A549 (cell line): ENCODE results near the gene PIR.

ENCODE experiments used
- EP300 ChIP-seq, 2 experiments: fragments of >200 bp; sonication (Bioruptor Twin); formaldehyde crosslinking; IDR thresholded peaks; 2 replicates in 1 of 2; 3 replicates in 1 of 2; pipeline ENCODE4 v1.6.1; 2016 to 2017
- HOXB5 ChIP-seq: fragments of 250-450 bp; sonication (Bioruptor Pico); IDR thresholded peaks from 2 replicates; pipeline ENCODE4 v1.5.0; 2020; ENCODE audit warnings: mild to moderate bottlenecking, moderate library complexity
- KDM1A ChIP-seq: fragments of 200-600 bp; sonication (generic); IDR thresholded peaks from 2 replicates; pipeline ENCODE4 v1.6.1; 2016; ENCODE audit warnings: low read depth, mild to moderate bottlenecking
- NR3C1 ChIP-seq: fragments of >200 bp; sonication (Bioruptor Twin); formaldehyde crosslinking; IDR thresholded peaks from 3 replicates; pipeline ENCODE4 v1.6.1; 2017
- POLR2A ChIP-seq: IDR thresholded peaks from 2 replicates; pipeline ENCODE4 v1.6.1; 2012; ENCODE audit warnings: mild to moderate bottlenecking, low read length
- RCOR1 ChIP-seq: fragments of 150-350 bp; IDR thresholded peaks from 2 replicates; pipeline ENCODE4 v1.6.1; 2014; ENCODE audit warnings: antibody characterized with exemption, low read length, low read depth
- TF ChIP-seq, protein P1 (sequence below): fragments of >200 bp; sonication (Bioruptor Twin); formaldehyde crosslinking; IDR thresholded peaks from 3 replicates; pipeline ENCODE4 v1.5.1; 2016

DNA sequence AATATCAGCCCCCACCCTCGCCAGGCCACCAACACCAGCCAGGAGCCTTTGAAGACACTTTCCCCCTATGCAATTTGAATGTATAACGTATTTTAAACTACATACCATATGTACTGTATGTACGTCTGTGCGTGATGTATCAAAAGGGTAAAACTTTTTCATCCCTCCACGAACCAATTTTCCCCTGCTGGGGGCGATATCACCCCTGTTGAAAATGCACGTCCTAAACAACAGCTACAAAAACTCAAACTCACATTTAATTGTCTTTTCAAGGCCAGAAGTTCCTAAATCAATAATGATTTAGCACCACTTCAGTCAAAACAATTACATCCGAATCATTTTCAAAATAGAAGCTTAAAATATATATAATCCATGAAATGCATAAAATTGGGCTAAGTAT is 110.3 kb downstream of the PIR start:
- TF ChIP-seq POLR2A (no peak), EP300 (IDR thresholded peaks at IDR 0.05) (no peak), RCOR1 (no peak), NR3C1 (no peak), KDM1A (no peak), HOXB5 (CRISPR knock-in tag) (no peak)
- TF ChIP-seq, protein P1, sequence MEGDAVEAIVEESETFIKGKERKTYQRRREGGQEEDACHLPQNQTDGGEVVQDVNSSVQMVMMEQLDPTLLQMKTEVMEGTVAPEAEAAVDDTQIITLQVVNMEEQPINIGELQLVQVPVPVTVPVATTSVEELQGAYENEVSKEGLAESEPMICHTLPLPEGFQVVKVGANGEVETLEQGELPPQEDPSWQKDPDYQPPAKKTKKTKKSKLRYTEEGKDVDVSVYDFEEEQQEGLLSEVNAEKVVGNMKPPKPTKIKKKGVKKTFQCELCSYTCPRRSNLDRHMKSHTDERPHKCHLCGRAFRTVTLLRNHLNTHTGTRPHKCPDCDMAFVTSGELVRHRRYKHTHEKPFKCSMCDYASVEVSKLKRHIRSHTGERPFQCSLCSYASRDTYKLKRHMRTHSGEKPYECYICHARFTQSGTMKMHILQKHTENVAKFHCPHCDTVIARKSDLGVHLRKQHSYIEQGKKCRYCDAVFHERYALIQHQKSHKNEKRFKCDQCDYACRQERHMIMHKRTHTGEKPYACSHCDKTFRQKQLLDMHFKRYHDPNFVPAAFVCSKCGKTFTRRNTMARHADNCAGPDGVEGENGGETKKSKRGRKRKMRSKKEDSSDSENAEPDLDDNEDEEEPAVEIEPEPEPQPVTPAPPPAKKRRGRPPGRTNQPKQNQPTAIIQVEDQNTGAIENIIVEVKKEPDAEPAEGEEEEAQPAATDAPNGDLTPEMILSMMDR: no peak; the same call in 2 of the 3 replicates
